ENCODE measurements around the gene ITGBL1.

DNA sequence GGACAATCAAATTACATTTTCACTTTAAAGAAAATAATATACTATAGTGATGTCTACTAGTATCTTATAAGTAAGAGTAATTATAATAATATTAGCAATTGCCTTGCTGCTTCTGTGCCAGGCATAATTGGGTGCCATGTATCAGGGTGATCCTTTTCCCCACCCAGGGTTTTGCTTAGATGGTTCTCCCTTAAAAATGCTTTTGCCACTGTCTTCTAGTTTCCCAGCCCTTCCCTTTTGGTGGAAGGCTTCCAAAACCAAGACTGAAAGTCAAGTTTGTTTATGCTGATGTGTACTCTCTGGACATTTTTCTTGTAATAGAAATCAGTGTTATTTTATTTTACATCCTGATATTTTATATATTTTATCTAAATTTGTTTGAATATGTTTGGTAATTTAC lies 77.8 kb downstream of the ITGBL1 start:
- no peak for TF ChIP-seq EP300 (IDR thresholded peaks at IDR 0.05)
- TF ChIP-seq, protein P1, sequence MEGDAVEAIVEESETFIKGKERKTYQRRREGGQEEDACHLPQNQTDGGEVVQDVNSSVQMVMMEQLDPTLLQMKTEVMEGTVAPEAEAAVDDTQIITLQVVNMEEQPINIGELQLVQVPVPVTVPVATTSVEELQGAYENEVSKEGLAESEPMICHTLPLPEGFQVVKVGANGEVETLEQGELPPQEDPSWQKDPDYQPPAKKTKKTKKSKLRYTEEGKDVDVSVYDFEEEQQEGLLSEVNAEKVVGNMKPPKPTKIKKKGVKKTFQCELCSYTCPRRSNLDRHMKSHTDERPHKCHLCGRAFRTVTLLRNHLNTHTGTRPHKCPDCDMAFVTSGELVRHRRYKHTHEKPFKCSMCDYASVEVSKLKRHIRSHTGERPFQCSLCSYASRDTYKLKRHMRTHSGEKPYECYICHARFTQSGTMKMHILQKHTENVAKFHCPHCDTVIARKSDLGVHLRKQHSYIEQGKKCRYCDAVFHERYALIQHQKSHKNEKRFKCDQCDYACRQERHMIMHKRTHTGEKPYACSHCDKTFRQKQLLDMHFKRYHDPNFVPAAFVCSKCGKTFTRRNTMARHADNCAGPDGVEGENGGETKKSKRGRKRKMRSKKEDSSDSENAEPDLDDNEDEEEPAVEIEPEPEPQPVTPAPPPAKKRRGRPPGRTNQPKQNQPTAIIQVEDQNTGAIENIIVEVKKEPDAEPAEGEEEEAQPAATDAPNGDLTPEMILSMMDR (IDR thresholded peaks at IDR 0.05): no peak
- TF ChIP-seq POLR2A (IDR thresholded peaks at IDR 0.05): no peak

Data from tibial nerve (tissue), 4 donors.